GM21447 (cell line): ENCODE data around the gene ZNF561.
A peak's percentile ranks its signal among the peaks of the same experiment; 100 is the strongest.
"Not testable (repeated sequence)": the region's sequence is repeated elsewhere in the genome, so short reads cannot be mapped to it uniquely, and the experiment has no call there.

Source experiments
- ATAC-seq: cut with Tn5 transposase; IDR thresholded peaks from one replicate; pipeline ENCODE4 v1.9.1; 2021; ENCODE audit not compliant: unreplicated experiment

Gene ZNF561

DNA sequence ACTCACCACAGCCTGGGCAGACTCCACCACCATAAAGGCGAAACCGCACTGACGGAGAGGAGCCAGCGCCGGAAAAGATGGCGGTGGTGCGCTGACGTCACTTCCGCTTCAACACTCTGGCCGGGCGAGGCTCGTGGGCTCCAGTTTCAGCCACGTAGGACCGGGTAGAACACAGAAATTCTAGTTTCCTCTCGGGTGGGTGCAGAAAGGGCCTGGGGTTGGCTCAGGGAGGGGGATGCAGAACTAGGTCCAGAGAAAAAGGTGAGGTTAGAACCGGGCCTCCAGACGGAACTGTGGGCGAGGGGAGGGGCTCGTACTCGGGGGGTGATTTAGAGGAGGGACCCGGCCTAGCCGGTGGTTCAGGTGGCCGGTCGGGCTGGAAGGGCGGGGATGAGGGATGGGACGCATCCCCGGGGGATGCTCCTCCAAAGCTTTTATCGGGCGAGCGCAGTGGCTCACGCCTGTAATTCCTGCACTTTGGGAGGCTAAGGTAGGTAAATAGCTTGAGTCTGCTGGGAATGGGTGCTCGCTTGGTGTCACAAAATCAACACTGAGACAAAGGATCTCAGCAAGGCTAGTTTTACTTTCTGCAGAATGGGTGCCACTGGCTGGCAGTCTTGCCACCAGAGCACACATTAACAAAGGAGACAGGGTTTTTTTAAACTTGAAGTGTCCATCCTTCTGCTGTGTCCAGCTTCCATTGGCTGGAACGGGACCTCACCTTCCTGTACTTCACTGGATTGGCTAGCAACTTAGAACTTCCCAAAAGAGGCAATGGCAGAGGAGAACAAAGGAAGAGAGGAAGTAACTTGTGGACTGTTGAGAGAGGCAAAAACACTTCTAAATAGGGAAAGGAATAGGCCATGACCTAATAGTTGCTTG lies at the start of gene ZNF561:
TSS of gene ZNF561 (minus strand) at position 77 of the 882 bp plus-strand sequence. CDS start 1,776 bp downstream, outside the sequence.
- peak; percentile 75 for ATAC-seq

DNA sequence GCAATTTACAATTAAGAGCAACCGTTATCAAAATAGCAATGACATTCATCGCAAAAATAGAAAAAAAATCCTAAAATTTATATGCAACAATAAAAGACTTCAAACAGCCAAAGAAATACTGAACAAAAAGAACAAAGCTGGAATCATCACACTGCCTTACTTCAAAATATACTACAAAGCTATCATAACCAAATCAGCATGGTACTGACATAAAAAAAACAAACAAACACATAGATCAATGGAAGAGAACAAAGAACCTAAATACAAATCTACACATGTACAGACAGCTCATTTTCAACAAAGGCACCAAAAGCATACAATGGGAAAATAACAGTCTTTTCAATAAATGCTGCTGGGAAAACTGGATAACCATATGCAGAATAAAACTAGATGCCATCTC lies 47.5 kb upstream of the ZNF561 start:
- ATAC-seq, result no peak

DNA sequence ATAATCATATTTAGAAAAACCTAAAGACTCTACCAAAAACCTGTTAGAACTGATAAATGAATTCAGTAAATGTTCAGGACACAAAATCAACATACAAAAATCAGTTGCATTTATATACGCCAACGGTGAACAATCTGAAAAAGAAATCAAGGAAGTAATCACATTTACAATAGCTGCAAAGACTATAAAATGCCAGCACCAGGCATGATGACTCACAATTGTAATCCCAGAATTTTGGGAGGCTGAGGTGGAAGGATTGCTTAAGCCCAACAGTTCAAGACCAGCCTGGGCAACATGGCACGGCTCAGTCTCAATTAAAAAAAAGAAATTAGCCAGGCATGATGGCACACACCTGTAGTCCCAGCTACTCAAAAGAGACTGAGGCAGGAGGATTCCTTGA lies 46.9 kb upstream of the ZNF561 start:
- no peak for ATAC-seq

DNA sequence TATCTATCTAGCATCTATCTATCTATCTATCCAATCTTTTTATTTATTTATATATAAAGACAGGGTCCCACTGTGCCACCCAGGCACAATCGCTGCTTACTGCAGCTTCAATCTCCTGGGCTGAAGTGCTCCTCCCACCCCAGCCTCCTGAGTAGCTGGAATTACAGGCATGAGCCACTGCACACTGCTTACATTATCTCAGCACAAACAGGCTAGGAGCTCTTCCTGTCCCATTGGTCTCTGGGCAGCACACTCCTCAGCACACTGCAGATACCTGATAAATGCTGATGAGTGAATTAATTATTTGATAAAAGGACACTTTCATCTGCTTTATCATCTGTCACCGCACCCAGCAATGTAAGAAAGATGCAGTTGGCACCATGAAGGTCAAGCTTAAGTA lies 37.7 kb upstream of the ZNF561 start:
- ATAC-seq, result no peak

DNA sequence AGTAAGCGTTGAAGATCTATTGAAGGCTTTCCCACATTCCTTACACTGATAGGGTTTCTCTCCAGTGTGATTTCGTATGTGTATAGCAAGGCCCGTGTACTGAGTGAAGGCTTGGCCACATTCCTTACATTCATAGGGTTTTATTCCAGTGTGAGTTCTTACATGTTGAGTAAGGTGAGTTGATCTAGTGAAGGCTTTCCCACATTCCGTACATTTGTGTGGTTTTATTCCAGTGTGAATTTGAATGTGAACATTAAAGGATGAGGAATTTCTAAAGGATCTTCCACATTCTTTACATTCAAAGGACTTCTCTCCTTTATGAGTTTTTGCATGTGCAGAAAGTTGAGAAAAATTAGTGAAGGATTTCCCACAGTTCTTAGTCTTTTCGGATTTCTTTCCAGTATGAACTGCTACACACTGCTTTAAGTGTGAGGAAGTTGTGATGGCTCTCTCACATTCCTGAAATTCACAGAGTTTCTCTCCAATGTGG lies 32.1 kb upstream of the ZNF561 start:
- not testable (repeated sequence) for ATAC-seq

DNA sequence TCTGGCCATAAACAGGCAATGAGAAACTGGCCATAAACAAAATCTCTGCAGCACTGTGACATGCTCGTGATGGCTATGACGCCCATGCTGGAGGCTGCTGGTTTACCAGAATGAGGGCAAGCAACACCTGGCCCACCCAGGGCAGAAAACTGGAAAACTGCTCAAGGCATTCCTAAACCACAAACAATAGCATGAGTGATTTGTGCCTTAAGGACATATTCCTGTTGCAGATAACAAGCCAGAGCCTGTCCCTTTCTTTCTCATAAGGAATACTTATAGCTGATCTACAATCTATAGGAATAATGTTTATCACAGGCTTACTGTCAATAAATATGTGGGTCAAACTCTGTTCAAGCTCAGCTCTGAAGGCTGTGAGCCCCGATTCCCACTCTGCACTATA lies 30.4 kb upstream of the ZNF561 start:
- ATAC-seq, result not testable (repeated sequence)

DNA sequence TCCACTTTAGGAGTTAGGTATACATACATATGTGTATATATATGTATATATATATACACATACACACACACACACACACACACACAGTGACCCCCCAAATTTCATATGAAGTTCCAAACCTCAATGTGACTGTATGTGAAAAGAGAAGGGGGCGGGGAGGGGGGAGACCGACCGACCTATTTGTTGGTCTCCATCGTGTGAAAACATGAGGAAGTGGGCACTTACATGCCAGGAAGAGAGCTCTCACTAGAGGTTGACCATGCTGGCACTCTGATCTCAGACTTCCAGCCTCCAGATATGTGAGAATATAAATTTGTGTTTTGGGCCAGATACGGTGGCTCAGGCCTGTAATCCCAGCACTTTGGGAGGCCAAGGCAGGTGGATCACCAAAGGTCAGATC lies 29.3 kb upstream of the ZNF561 start:
- no peak for ATAC-seq

DNA sequence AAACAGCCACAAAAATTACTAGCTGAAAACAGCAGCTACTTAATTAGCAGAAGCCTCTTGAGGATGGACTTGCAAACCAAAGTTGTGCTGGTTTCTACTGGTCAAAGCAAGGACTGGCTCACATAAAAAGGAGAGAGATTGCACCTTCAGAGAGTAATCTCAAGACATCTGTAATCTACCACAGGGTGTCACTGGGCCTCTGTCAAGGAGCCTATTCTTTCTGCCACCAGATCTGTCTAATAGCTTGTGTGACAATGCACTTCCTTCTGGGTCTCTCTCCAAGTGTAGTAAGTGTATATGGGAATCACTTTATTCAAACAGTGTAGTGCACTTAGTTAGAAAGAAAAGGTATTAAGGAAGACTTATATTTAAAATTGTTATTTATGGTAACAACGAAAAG lies 24.4 kb upstream of the ZNF561 start:
- no peak for ATAC-seq

DNA sequence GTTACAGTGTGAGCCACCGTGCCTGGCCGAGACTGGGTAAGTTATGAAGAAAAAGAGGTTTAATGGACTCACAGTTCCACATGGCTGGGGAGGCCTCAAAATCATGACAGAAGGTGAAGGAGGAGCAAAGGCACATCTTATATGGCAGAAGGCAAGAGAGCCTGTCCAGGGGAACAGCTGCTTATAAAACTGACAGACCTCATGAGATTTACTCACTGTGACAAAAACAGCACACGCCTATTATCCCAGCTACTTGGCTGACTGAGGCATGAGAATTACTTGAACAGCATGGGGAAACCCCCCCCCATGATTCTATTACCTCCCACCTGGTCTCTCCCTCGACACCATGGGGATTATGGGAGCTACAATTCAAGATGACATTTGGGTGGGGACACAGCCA lies 23.4 kb upstream of the ZNF561 start:
- no peak for ATAC-seq

DNA sequence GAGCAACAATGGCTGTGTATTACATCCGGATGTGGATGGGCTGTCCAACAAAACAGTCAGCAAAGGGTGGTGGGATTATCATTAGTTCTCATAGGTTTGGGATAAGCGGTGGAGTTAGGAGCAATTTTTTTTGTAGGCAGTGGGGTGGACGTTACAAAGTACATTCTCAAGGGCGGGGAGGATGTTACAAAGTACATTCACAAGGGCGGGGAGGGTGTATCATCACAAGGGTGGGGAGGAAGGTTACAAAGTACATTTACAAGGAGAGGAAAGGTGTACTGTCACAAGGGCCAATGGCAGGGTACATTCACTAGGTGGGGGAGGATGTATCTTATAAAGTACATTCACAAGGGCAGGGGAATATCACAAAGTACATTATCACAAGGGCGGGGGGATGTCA lies 20.8 kb upstream of the ZNF561 start:
- ATAC-seq, result no peak

DNA sequence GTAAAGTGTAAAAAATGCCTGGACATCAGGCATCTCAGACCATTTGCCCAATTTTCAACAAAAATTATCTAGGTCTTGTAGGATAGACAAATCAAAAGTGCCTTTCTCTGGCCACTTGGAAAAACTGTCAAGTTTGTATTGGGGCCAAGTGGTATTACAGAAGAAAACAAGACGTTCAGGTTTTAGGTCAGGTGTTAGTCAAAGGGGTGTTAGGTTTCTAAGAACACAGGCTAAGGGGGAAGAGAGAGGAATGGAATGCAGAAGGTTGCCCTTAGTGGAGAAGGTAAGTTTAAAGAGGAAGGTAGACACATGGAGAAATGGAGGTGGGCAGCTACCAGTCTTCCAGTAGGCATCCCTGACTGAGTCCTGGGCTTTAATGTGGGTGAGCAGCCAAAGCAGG lies 19.9 kb upstream of the ZNF561 start:
- no peak for ATAC-seq

DNA sequence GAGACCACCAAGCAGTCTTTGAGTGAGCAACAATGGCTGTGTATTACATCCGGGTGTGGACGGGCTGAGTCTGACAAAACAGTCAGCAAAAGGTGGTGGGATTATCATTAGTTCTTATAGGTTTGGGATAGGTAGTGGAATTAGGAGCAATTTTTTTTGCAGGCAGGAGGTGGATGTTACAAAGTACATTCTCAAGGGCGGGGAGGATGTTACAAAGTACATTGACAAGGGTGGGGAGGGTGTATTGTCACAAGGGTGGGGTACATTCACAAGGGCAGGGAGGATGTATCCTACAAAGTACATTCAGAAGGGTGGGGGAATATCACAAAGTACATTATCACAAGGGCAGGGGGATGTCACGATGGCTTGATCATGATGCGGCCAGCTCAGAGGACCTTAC lies 15.0 kb upstream of the ZNF561 start:
- no peak for ATAC-seq

DNA sequence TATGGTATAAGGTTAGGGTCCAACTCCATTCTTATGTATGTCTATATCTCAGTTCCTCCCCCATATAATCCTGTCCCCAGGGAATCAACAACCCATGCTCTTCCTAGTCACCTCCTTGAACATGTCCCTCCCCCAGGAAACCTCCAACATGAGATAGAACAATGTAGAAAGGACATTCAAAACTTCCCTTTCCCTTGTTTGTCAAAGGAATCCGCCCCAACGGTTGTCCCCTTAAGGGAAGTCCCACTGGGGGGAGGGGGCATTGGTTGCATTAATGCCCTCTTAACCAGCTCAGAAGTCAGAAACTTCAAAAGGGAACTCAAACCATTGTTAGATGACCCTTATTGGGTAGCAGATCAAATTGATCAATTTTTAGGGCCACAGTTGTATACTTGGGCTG lies 6.8 kb upstream of the ZNF561 start:
- no peak for ATAC-seq

DNA sequence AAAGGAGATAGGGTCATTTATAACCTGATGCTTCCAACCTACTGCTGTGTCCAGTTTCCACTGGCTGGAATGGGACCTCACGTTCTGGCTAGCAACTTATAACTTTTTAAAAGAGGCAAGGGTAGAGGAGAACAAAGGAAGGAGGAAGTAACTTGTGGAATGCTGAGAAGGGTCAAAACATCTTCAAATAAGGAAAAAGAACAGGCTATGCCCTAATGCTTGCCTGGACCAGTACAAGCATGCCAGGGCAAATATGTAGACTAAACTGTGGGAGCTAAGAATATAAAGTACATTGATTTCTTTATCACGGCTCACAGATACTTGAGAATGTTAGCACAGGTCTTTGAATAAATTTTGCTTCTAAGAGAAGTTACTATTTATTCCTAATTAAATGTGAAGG lies 1.5 kb upstream of the ZNF561 start:
- ATAC-seq, result no peak

DNA sequence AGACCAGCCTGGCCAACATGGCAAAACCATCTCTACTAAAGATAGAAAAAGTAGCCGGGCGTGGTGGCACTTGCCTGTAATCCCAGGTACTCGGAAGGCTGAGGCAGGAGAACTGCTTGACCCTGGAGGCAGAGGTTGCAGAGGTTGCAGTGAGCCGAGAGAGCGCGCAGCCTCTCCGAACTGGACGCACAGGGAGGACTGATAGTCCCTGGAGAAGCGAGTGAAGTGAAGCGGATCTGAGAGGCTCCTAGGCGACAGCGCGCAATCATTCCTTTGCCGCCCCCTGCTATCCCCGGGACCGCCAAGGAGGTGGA lies 233 bp downstream of the ZNF561 start:
- ATAC-seq, result no peak

DNA sequence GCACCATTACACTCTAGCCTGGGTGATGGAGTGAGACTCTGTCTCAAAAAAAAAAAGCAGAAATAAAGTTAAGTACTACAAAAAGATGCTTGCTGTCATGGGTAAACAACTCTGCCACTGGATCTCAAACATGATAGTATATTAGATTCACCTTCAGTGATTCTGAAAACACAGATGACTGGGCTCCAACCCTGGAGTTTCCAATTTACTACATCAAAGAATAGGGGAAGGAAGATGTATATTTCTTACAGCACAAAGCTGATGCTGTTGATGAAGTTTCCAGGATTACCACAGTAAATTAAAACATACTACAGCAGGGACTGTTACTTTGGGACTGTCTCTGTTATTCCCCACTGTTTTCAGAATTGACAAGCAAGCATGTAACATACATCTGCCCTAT lies 5.2 kb downstream of the ZNF561 start:
- no peak for ATAC-seq

DNA sequence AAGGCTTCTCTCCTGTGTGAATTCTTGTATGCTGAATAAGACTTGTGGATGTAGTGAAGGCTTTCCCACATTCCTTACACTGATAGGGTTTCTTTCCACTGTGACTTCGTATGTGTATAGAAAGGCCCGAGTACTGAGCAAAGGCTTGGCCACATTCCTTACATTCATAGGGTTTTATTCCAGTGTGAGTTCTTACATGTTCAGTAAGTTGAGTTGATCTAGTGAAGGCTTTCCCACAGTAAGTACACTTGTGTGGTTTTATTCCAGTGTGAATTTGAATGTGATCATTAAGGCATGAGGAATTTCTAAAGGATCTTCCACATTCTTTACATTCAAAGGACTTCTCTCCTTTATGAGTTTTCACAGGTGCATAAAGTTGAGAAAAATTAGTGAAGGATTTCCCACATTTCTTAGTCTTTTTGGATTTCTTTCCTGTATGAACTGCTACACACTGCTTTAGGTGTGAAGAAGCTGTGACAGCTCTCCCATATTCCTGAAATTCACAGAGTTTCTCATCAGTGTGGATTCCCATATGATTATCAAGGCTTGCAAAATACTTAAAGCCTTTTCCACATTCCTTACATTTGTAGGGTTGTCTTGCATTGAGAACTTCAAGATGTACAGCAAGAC lies 10.4 kb downstream of the ZNF561 start:
- no peak for ATAC-seq

DNA sequence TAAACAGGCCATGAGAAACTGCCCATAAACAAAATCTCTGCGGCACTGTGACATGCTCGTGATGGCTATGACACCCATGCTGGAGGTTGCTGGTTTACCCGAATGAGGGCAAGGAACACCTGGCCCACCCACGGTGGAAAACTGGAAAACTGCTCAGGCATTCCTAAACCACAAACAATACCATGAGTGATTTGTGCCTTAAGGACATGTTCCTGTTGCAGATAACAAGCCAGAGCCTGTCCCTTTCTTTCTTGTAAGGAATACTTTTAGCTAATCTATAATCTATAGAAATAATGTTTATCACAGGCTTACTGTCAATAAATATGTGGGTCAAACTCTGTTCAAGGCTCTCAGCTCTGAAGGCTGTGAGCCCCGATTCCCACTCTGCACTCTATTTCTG lies 12.1 kb downstream of the ZNF561 start:
- no peak for ATAC-seq

DNA sequence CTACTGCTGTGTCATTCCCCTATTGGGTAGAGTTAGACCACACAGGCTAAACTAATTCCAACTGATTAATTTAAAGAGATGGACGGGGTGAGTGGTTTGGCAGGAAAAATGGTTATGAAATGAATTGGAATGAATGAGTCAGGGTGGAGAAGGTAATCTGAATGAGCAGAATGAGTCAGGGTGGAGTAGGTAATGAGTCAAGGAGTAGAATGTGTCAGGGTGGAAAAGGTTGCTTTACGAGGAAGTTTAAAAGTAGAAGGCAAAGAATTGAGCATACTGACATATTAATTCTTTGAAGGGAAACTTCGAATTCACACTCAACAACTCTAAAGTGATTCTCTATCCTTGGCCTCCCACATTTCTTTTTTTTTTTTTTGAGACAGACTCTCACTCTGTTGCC lies 24.0 kb downstream of the ZNF561 start:
- ATAC-seq, result no peak

DNA sequence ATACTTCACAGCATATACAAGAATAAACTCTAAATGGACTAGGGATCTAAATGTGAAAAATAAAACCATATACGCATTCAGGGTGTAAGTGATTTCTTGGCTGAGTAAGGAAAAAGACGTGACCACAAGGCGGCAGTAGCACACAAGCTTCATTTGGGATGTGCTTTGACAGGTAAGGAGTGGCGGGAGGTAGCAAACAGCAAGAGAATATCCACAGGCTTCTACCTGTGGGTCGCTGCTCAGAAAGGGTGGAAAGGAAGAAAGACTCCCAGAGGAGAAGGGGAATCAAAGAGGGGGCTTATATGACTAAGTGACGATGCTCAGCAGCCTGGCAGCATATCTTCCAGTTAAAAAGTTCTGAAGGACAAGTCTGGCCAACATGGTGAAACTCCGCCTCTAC lies 34.3 kb downstream of the ZNF561 start:
- no peak for ATAC-seq

DNA sequence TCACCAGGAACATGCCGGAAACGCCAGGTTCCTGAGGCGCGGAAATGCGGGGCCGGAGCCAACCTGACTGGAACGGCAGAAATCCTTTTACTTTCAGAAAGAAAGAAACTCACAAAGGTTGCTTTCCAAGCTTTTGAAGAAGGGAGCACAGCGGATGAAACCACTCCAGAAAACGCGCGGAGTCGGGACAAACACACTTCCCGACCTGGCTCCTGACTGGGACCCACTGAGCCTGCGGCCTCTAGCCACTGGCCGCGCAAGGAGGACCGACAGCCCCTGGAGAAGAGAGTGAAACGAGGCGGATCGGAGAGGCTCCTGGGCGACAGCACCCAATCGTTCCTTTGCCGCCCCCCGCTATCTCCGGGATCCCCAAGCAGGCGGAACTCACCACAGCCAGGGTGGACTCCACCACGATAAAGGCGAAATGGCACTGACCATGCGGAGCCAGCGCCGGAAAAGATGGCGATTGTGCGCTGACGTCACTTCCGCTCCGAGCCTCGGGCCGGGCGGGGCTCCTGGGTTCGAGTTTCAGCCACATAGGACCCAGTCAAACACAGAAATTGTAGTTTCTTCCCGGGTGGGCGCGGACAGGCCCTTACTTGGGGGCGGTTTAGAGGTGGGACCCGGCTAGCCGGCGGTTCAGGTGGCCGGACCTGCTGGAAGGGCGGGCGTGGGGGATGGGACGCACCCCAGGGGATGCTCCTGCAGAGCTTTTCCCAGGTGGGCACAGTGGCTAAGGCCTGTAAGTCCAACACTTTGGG lies 36.8 kb downstream of the ZNF561 start, which contains the start of gene ZNF121:
TSS of gene ZNF121 (minus strand) at position 432 of the 761 bp plus-strand sequence. CDS start 16,407 bp downstream, outside the sequence.
- ATAC-seq, result peak; percentile 76
